WTC11 (cell line): ENCODE results near the gene IFT88. TPM values are rescaled to one million over a fixed set of nuclear protein-coding genes. Genes with fewer than 3 reads are reported as not detected.

Experiments
- ATAC-seq: fragments of 200-7000 bp; cut with Tn5 transposase; 2 replicates; pipeline ENCODE4 v1.10.0; 2021; ENCODE audit warnings: mild to moderate bottlenecking, moderate library complexity
- CTCF ChIA-PET: fragments of 300-600 bp; sonication (Branson Sonifier 250); formaldehyde crosslinking; loops from one replicate; lab custom pipeline; 2021; ENCODE audit warnings: antibody characterized with exemption; lab: Charles Lee
- POLR2A ChIA-PET: fragments of 350-600 bp; sonication (Branson Sonifier 250); formaldehyde crosslinking; loops from one replicate; lab custom pipeline; 2021; ENCODE audit warnings: antibody characterized with exemption; lab: Charles Lee
- DNase-seq: peaks from one replicate; pipeline ENCODE4 v3.0.0; 2021; ENCODE audit warnings: low spot score
- H3K27ac Mint-ChIP-seq: 2 replicates; pipeline ENCODE4 v1.8.0; 2021; ENCODE audit warnings: mixed read lengths
- H3K27me3 Mint-ChIP-seq: 2 replicates; pipeline ENCODE4 v1.8.0; 2021; ENCODE audit warnings: low read depth, mild to moderate bottlenecking, moderate library complexity, mixed read lengths
- H3K36me3 Mint-ChIP-seq: 2 replicates; pipeline ENCODE4 v1.8.0; 2021; ENCODE audit warnings: mixed read lengths
- H3K4me1 Mint-ChIP-seq: 2 replicates; pipeline ENCODE4 v1.8.0; 2022; ENCODE audit warnings: mixed read lengths
- H3K4me3 Mint-ChIP-seq: 2 replicates; pipeline ENCODE4 v1.8.0; 2021; ENCODE audit warnings: mild to moderate bottlenecking, moderate library complexity, mixed read lengths
- H3K9me3 Mint-ChIP-seq: 2 replicates; pipeline ENCODE4 v1.8.0; 2021; ENCODE audit warnings: mixed read lengths
- CBFB ChIP-seq: sonication (generic); formaldehyde crosslinking; IDR thresholded peaks from 2 replicates; pipeline ENCODE4 v1.8.1; 2022; ENCODE audit warnings: mild to moderate bottlenecking, low read depth, missing genetic modification reagents
- CDX4 ChIP-seq: fragments of 250-450 bp; sonication (Bioruptor Pico); IDR thresholded peaks from 2 replicates; pipeline ENCODE4 v1.9.0; 2021; ENCODE audit warnings: moderate library complexity, mild to moderate bottlenecking, inconsistent platforms, borderline replicate concordance
- CTCF ChIP-seq: fragments of 200-600 bp; IDR thresholded peaks from 2 replicates; pipeline ENCODE4 v1.8.0; 2022; ENCODE audit warnings: antibody characterized with exemption
- E2F1 ChIP-seq: sonication (generic); formaldehyde crosslinking; IDR thresholded peaks from 2 replicates; pipeline ENCODE4 v1.8.0; 2022; ENCODE audit warnings: mild to moderate bottlenecking, missing genetic modification reagents
- ERG ChIP-seq: fragments of 250-450 bp; sonication (Bioruptor Pico); IDR thresholded peaks from 2 replicates; pipeline ENCODE4 v1.8.0; 2021; ENCODE audit warnings: mild to moderate bottlenecking
- FOXJ3 ChIP-seq: sonication (generic); formaldehyde crosslinking; IDR thresholded peaks from 2 replicates; pipeline ENCODE4 v1.9.0; 2021; ENCODE audit warnings: missing genetic modification reagents, mild to moderate bottlenecking, borderline replicate concordance
- GRHL2 ChIP-seq: fragments of 250-450 bp; sonication (Bioruptor Pico); IDR thresholded peaks from 2 replicates; pipeline ENCODE4 v1.8.0; 2022; ENCODE audit warnings: mild to moderate bottlenecking, moderate library complexity; ENCODE audit not compliant: insufficient replicate concordance, severe bottlenecking
- JAZF1 ChIP-seq: fragments of 250-450 bp; sonication (Bioruptor Pico); IDR thresholded peaks from 2 replicates; pipeline ENCODE4 v1.9.0; 2021; ENCODE audit warnings: moderate library complexity, mild to moderate bottlenecking, inconsistent platforms
- NFYB ChIP-seq: sonication (generic); formaldehyde crosslinking; conservative IDR thresholded peaks from 2 replicates; pipeline ENCODE4 v1.8.0; 2022; ENCODE audit warnings: low read depth, missing genetic modification reagents
- NR3C1 ChIP-seq: sonication (generic); formaldehyde crosslinking; conservative IDR thresholded peaks from 2 replicates; pipeline ENCODE4 v1.8.1; 2023; ENCODE audit warnings: low read depth, mild to moderate bottlenecking, missing genetic modification reagents
- OVOL2 ChIP-seq: fragments of 250-450 bp; sonication (Bioruptor Pico); IDR thresholded peaks from 2 replicates; pipeline ENCODE4 v1.9.0; 2021; ENCODE audit warnings: mild to moderate bottlenecking, borderline replicate concordance
- PRRX2 ChIP-seq: fragments of 250-450 bp; sonication (Bioruptor Pico); IDR thresholded peaks from 2 replicates; pipeline ENCODE4 v1.8.0; 2021; ENCODE audit warnings: mild to moderate bottlenecking
- SMAD3 ChIP-seq: sonication (generic); formaldehyde crosslinking; IDR thresholded peaks from 2 replicates; pipeline ENCODE4 v1.8.0; 2022; ENCODE audit warnings: missing genetic modification reagents, mild to moderate bottlenecking, borderline replicate concordance
- TEAD4 ChIP-seq: sonication (generic); formaldehyde crosslinking; IDR thresholded peaks from 2 replicates; pipeline ENCODE4 v1.8.0; 2022; ENCODE audit warnings: mild to moderate bottlenecking, missing genetic modification reagents
- USF1 ChIP-seq: sonication (generic); formaldehyde crosslinking; IDR thresholded peaks from 2 replicates; pipeline ENCODE4 v1.8.0; 2022; ENCODE audit warnings: mild to moderate bottlenecking, missing genetic modification reagents
- ZMAT4 ChIP-seq: fragments of 250-450 bp; sonication (Bioruptor Pico); IDR thresholded peaks from 2 replicates; pipeline ENCODE4 v1.9.0; 2021; ENCODE audit warnings: mild to moderate bottlenecking
- ZNF138 ChIP-seq: sonication (generic); formaldehyde crosslinking; conservative IDR thresholded peaks from 2 replicates; pipeline ENCODE4 v1.8.1; 2022; ENCODE audit warnings: mild to moderate bottlenecking, moderate library complexity, missing genetic modification reagents
- ZNF416 ChIP-seq: fragments of 250-450 bp; sonication (Bioruptor Pico); IDR thresholded peaks from 2 replicates; pipeline ENCODE4 v1.9.0; 2021; ENCODE audit warnings: mild to moderate bottlenecking, inconsistent platforms
- ZNF671 ChIP-seq: fragments of 250-450 bp; sonication (Bioruptor Pico); IDR thresholded peaks from 2 replicates; pipeline ENCODE4 v1.8.0; 2021; ENCODE audit warnings: mild to moderate bottlenecking
- total RNA-seq: library from RNA; stranded (reverse); gene quantifications from 3 replicates; pipeline ENCODE4 v1.2.3, GENCODE V29; 2021
- TF ChIP-seq, protein P1 (sequence below): sonication (generic); formaldehyde crosslinking; IDR thresholded peaks from 2 replicates; pipeline ENCODE4 v1.8.0; 2023; ENCODE audit warnings: missing genetic modification reagents
- TF ChIP-seq, protein P2 (sequence below): sonication (generic); formaldehyde crosslinking; IDR thresholded peaks from 2 replicates; pipeline ENCODE4 v1.8.1; 2022; ENCODE audit warnings: missing genetic modification reagents, borderline replicate concordance
- TF ChIP-seq, protein P3 (sequence below): fragments of 250-450 bp; sonication (Bioruptor Pico); IDR thresholded peaks from 2 replicates; pipeline ENCODE4 v1.9.0; 2021; ENCODE audit warnings: mild to moderate bottlenecking, borderline replicate concordance

IFT88 gene
- total RNA-seq, 1 experiment from 2014 or later: 6.5 TPM

DNA sequence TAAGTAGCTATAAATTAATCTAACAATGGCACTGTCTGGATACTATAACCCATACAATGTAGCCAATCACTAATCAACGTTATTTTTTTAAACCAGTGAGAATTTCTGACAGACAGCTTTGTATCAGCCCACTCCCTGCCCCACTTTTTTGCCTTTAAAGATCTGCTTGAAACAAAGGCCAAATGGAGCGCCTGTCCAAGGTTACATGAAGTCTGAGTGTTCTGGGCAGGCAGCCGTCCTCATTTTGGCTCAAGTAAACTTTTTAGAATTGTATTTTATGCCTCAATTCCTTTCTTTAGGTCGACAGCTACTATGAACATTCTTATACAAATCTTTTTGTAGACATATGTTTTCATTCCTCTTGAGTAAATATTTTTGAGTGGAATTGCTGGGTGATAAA lies 6.2 kb downstream of the IFT88 start:
- TF ChIP-seq E2F1 (CRISPR knock-in tag) (no peak), CTCF (no peak), CBFB (no peak), ZNF416 (no peak), ZMAT4 (CRISPR knock-in tag) (no peak), NR3C1 (no peak), GRHL2 (CRISPR knock-in tag) (no peak), ZNF138 (no peak), SMAD3 (CRISPR knock-in tag) (no peak), ERG (CRISPR knock-in tag) (no peak), TEAD4 (CRISPR knock-in tag) (no peak), PRRX2 (no peak)
- TF ChIP-seq, protein P1, sequence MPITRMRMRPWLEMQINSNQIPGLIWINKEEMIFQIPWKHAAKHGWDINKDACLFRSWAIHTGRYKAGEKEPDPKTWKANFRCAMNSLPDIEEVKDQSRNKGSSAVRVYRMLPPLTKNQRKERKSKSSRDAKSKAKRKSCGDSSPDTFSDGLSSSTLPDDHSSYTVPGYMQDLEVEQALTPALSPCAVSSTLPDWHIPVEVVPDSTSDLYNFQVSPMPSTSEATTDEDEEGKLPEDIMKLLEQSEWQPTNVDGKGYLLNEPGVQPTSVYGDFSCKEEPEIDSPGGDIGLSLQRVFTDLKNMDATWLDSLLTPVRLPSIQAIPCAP (CRISPR knock-in tag): no peak
- no peaks in the 10 kb centered on the region; the same call in 1 of the 2 replicates for H3K4me1 Mint-ChIP-seq
- H3K9me3 Mint-ChIP-seq: peaks cover 21% of the 10 kb centered on the region
- DNase-seq: no peak
- CTCF ChIA-PET: interaction anchor here (1.2 kb wide), 1 partner anchor 32 kb away, joined by 3 read pairs; no protein-coding TSS in a partner anchor
- H3K27ac Mint-ChIP-seq: no peak overlapping the region
- no peaks in the 10 kb centered on the region for H3K27me3 Mint-ChIP-seq
- no peak for ATAC-seq
- POLR2A ChIA-PET: no interaction called here
- H3K4me3 Mint-ChIP-seq: no peak overlapping the region
- H3K36me3 Mint-ChIP-seq: peaks cover 3% of the 10 kb centered on the region

DNA sequence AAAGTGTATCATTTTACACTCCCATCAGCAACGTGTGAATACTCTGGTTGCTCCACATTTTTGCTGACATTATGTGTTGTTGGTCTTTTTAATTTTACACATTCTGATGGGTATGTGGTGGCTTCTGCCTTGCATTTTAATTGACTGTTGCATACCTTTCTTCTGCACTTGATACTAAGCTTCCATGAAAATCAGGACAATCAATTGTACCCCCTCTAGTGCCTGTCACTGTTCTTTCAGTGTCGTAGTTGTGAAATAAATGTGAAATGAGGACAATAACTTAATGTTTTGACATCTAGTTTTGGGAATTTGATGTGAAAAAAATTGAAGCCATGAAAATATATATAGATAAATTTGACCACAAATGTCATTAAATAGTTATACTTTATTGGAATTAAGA lies 6.7 kb downstream of the IFT88 start:
- CTCF ChIA-PET: no interaction called here
- DNase-seq (no peak), ATAC-seq (no peak)
- no peak overlapping the region for H3K4me3 Mint-ChIP-seq
- no peak overlapping the region for H3K27ac Mint-ChIP-seq
- no peaks in the 10 kb centered on the region for H3K27me3 Mint-ChIP-seq
- POLR2A ChIA-PET: no interaction called here
- H3K9me3 Mint-ChIP-seq: peaks cover 21% of the 10 kb centered on the region
- H3K4me1 Mint-ChIP-seq: no peaks in the 10 kb centered on the region
- H3K36me3 Mint-ChIP-seq: peaks cover 3% of the 10 kb centered on the region
- TF ChIP-seq, protein P2, sequence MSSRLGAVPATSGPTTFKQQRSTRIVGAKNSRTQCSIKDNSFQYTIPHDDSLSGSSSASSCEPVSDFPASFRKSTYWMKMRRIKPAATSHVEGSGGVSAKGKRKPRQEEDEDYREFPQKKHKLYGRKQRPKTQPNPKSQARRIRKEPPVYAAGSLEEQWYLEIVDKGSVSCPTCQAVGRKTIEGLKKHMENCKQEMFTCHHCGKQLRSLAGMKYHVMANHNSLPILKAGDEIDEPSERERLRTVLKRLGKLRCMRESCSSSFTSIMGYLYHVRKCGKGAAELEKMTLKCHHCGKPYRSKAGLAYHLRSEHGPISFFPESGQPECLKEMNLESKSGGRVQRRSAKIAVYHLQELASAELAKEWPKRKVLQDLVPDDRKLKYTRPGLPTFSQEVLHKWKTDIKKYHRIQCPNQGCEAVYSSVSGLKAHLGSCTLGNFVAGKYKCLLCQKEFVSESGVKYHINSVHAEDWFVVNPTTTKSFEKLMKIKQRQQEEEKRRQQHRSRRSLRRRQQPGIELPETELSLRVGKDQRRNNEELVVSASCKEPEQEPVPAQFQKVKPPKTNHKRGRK: no peak
- TF ChIP-seq NFYB (CRISPR knock-in tag) (no peak), FOXJ3 (CRISPR knock-in tag) (no peak), USF1 (CRISPR knock-in tag) (no peak), OVOL2 (no peak), TEAD4 (CRISPR knock-in tag) (no peak), JAZF1 (CRISPR knock-in tag) (no peak), CDX4 (CRISPR knock-in tag) (no peak), ZNF671 (CRISPR knock-in tag) (no peak)
- TF ChIP-seq, protein P3, sequence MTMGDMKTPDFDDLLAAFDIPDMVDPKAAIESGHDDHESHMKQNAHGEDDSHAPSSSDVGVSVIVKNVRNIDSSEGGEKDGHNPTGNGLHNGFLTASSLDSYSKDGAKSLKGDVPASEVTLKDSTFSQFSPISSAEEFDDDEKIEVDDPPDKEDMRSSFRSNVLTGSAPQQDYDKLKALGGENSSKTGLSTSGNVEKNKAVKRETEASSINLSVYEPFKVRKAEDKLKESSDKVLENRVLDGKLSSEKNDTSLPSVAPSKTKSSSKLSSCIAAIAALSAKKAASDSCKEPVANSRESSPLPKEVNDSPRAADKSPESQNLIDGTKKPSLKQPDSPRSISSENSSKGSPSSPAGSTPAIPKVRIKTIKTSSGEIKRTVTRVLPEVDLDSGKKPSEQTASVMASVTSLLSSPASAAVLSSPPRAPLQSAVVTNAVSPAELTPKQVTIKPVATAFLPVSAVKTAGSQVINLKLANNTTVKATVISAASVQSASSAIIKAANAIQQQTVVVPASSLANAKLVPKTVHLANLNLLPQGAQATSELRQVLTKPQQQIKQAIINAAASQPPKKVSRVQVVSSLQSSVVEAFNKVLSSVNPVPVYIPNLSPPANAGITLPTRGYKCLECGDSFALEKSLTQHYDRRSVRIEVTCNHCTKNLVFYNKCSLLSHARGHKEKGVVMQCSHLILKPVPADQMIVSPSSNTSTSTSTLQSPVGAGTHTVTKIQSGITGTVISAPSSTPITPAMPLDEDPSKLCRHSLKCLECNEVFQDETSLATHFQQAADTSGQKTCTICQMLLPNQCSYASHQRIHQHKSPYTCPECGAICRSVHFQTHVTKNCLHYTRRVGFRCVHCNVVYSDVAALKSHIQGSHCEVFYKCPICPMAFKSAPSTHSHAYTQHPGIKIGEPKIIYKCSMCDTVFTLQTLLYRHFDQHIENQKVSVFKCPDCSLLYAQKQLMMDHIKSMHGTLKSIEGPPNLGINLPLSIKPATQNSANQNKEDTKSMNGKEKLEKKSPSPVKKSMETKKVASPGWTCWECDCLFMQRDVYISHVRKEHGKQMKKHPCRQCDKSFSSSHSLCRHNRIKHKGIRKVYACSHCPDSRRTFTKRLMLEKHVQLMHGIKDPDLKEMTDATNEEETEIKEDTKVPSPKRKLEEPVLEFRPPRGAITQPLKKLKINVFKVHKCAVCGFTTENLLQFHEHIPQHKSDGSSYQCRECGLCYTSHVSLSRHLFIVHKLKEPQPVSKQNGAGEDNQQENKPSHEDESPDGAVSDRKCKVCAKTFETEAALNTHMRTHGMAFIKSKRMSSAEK (CRISPR knock-in tag): no peak
